ENCODE data around the gene BRD2.
A peak's percentile ranks its signal among the peaks of the same experiment; 100 is the strongest.

BRD2 gene

GRCh38 chr6:33001685-33002084 is 33.3 kb downstream of the BRD2 start:
- DNase-seq = no peak

DNA sequence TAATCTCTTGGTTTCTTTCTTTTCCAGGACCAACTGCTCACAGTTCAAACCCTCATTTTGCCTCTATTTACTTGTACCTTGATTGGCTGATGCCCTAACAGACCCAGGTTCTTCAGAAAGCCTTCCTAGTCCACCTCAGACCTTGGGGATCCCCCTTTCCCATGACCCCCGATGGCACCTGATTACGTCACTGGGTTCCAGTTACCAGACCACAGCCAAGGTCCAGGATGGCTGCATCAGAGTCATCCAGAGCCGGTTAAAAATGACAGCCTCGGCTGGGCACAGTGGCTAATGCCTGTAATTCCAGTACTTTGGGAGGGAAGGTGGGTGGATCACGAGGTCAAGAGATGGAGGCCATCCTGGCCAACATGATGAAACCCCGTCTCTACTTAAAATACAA is 36.5 kb downstream of the BRD2 start:
- DNase-seq = no peak

DNA sequence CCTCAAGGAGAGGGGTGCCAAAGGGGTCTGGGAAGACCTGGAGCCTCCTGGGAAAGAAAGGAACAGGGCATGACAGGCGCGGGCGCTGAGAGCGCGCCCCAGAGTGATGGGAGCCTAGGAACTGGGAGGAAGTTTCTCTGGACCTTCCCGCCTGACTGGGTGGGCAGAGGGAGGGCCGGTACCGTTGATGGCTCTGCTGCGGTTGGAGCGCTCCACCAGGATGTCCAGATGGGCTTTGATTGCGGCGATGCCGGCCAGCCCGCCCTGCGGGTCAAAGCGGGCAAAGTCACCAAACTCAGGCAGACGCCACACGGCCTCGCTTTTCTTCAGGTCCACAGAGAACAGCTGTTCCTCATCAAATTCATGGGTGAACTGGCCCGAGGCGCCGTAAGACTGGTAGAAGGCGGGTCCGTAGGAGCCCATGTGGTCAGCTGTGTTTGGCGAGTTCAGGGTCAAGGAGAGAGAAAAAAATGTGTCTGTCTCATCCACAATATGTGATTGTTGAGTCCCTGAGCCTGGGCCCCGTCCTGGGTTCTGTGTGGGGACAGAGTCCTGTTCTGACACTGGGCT is 39.5 kb downstream of the BRD2 start:
- DNase-seq = no peak

- peak; percentile 19 for DNase-seq
Observed at GRCh38 chr6:33008944-33009861, 40.8 kb downstream of the BRD2 start, which contains the start of gene HLA-DOA. TSS of gene HLA-DOA (minus strand) at chr6:33009591.

DNA sequence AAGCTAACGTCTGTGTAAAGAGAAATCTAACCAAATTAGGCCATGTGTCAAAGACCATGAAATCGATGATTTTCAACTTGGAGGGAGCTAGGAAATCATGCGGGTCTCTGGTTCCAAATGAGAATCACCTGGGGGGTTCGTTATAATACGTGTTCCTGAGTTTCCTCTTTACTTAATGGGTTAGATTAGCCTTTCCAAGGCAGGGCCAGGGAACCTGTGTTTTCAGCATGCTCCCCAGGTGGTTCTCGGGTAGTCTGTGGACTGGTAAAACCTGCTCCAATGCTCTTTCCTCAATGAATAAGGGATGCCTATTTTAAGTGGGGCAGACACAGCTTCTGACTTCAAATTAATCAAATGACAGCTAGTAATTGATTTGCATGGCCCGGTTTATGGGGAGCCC is 42.0 kb downstream of the BRD2 start:
- DNase-seq = no peak

GRCh38 chr6:33013608-33014007 is 45.2 kb downstream of the BRD2 start:
- no peak for DNase-seq

DNA sequence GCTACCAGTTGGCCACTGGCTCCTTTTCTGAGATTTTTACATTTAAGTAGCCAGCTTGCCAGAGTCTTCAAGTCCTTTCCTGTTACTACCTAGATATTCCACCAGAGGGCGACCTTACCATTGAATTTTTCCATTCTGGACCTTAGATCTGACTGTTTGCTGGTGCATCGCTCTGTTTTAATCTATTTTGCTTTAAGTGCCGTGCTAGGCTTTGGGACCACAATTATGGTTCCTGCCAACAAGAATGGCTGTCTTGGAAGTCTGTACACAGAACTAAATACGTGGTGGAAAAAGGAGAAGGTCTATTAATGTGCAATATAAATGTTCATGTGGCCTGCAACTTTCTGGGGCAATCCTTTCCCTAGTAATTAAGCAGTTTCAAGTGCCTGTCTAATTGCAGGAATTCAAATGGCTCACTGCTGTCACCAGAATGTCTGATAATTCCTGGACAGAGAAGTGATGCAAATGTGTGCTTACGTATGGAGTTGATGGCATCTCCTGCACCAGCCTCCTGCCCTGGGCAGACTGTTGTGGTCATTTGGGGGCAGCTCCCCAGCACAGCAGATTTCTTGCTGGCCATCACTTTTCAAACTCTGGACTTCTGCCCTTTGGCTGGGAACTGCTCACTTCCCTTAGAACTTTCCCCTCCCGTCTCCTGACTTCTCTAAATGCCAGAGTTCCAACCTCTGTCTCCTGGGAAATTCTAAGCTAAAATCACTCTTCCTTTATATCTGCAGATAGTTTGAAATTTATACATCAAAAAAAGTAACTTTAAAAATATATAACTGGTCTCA is 46.6 kb downstream of the BRD2 start:
- DNase-seq = peak; percentile 74

DNA sequence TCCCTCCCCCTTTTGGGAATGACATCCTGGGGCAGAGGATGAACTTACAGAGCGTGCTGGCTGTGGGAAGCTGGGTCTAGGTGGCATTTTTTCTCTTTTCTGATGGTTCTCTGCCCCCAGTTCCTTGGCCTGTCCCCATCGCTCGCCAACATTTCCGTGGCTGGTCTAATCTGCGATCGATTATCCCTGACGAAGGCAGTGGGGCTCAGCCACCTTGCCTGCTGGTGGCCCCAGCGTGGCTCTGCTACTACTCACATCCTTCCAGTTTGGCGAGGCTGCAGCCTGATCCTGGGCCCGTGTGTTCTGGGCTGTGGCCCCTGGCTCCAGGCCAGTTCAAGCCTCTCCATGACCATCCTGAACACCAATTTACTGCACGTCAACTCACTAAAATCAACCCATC is 47.4 kb downstream of the BRD2 start:
- no peak for DNase-seq

DNA sequence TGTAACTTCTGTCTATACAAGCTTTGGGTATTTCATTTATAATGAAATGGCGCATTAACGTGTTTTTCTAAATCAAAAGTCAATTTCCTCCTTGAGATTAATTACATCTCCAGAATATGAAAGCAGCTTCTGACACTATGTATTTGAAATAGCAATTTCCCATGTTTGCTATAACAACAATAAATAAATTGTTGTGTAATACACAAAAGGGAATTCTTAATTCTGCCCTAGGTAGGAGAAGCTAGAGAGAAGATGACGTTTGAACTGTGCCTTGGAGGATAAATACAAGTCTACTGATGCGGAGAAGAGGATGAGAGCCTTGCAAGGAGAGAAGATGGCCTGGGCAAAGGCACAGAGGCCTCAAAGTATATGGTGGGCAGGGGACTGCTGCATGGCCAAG is 48.6 kb downstream of the BRD2 start:
- no peak for DNase-seq

DNA sequence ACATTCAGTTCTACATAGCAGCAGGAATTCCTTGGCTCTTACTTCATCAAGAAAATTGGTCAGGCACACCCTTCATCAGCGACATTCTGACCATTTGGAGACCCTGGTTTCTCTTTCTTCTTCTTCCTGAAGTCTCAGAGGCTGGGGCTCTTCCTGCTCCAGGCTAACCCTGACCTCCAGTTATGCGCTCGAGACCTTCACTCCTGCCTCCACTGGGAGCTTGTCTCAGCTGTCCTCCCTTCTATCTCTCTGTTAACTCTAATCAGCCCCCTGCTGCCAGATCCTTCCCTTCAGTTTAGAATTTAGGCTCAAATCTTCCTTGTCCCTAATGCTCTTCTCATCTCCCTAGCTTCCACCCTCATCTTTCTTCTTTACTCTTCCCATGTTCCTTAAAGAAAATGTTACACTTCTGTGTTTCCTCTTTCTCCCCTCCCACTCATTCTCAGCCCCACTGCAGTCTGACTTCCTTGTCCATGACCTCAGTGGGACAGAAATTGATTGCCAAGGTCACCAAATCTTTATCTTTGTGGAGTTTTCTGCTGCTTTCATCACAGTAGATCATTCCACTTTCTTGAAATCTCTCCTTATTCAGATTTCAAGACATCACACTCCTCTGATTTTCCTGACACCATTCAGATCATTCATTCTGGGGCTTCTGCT is 49.4 kb downstream of the BRD2 start:
- DNase-seq = no peak

- no peak for DNase-seq
Observed at GRCh38 chr6:33018418-33018817, 50.0 kb downstream of the BRD2 start.

DNA sequence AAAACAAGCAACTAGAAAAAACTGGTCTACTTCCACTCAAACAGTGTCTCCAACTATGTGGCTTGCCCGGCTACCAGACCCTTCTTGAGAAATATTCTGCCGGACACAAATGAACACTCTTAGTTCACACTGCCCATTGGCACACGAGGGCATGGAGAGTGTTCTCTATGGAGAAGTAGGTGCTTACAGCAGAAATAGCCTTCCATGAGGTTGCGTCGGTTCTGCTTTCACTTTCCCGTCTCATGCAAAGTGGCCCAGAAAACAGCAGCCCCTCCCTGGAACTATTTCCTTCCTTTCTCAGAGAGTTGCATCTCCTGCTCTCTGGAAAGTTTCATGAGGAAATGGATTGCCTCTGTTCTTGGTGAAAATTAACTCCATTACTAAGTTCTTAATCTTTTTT is 50.5 kb downstream of the BRD2 start:
- DNase-seq = peak; percentile 24

- no peak for DNase-seq
Observed at GRCh38 chr6:33019372-33019771, 51.0 kb downstream of the BRD2 start.

DNA sequence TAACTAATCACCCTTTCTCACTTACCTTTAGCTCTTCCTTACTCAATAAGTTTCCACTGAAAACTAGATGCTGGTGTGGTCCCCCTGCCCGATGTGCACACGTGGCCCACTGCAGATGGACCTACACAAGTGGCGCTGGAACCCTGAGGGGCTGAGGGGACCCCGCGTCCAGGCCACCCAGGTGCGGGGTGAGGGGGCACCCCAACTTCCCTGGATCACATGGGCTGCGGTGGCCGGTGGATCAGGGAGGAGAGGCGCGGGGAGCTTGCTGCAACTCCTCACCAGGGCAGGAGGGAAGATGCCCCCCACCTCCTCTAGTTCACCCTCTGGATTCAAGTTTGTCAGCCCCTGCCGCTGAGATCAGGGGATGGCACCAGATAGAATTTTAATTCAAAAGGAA is 53.5 kb downstream of the BRD2 start:
- no peak for DNase-seq

DNA sequence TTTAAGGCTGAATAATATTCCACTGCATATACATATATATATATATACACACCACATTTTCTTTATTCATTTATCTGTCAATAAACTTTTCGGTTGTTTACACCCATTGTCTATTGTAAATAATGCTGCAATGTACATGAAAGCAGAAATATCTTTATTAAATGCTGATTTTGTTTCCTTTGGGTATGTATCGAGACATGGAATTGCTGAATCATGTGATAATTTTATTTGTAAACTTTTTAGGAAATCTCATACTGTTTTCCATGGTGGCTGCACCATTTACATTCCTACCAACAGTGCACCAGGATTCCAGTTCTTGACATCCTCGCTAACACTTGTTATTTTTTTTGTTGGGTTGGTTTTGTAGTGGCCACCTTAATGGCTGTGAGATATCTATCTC is 55.1 kb downstream of the BRD2 start:
- DNase-seq = no peak

DNA sequence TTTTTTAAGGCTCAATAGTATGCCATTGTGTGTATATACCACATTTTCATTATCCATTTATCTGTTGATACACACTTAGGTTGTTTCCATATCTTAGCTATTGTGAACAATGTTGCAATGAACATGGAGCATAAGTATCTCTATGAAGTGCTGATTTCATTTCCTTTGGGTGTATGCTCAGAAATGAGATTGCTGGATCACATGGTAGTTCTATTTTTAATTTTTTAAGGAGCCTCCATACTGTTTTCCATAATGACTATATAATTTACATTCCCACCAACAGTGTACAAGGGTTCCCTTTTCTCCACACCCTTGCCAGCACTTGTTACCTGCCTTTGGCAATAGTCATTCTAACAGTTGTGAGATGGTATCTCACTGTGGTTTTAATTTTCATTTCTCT is 56.1 kb downstream of the BRD2 start:
- DNase-seq = no peak

- no peak for DNase-seq
Observed at GRCh38 chr6:33028220-33028849, 59.9 kb downstream of the BRD2 start.

DNA sequence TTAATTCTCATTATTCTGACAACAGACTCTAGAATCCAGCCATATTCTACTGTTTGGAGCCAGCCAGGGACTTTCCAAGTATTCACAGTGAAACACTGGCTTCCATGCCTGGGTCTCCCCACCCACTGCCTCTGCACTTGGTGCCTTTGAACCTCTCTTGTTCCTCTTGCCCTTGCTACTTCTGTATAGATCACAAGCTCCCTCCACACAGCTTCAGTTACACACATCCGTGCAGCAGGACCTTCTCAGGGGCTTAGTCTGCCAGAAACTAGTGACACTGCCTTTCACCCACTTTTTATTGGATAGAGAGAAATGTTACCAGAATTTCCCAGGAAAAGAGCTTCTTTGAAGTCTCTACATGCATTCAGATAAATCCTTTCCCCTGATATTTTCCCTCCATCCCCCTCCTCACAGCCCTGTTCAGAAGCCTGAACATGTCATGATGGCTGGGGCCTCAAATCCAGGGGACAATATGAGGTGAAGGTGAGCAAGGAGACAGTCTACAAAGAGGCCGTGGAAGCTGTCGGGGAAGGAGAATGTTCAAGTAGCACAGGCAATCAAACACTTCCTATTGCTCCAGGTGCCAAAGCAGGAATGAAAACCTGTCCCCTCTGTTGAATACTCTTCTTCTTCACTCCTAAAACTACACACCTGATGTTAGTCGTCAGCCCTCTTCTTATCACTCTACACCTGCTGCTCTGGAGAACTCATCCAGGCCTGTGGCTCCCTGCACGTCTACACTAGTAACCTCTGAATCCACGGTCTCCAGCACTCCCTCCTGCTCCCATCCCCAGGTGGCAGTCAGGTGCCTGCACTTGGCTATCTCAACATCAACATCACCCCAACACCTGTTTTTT is 61.2 kb downstream of the BRD2 start:
- DNase-seq = no peak

DNA sequence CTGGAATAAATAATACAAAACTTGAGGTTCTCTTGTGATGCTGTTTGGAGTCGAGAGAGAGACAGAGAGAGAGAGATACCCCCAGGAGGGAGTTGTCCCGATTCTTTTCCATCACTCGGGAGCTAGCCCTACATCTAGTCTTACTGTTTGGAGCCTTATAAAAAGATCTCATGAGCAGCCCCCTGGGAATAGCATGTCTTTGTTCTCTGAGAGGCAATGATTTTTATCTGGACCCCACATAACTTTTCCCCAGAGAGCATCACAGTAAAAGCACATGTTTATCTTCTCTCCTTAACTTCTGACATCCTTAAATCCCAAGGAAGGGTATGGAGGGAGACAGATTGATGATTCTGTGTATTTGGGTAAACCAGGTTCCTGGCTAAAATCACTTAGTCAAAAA is 61.9 kb downstream of the BRD2 start:
- DNase-seq = no peak

Measured in fibroblast of skin of right quadriceps (primary cell).